Testis (tissue), 3 donors: Measurements from ENCODE around the gene STXBP6. TPM values are rescaled to one million over a fixed set of nuclear protein-coding genes. Genes with fewer than 3 reads are reported as not detected.

ENCODE experiments used
- DNase-seq: peaks from one replicate; pipeline ENCODE4 v3.0.0-alpha.2; 2019
- H3K27ac ChIP-seq, 2 donors: fragments of 200-600 bp; sonication (generic); one replicate each; pipeline ENCODE4 v1.5.1; 2019
- H3K27me3 ChIP-seq: fragments of 200-600 bp; sonication (generic); one replicate; pipeline ENCODE4 v1.5.1; 2019
- H3K36me3 ChIP-seq: fragments of 200-600 bp; sonication (generic); one replicate; pipeline ENCODE4 v1.5.1; 2017; ENCODE audit warnings: low read depth; ENCODE audit errors: missing control alignments
- H3K4me1 ChIP-seq: fragments of 200-600 bp; sonication (generic); one replicate; pipeline ENCODE4 v1.5.1; 2019
- H3K4me3 ChIP-seq, 2 donors: fragments of 200-600 bp; sonication (generic); one replicate each; pipeline ENCODE4 v1.5.1; 2017 to 2019
- H3K9me3 ChIP-seq: fragments of 200-600 bp; sonication (generic); one replicate; pipeline ENCODE4 v1.5.1; 2017
- CTCF ChIP-seq, 3 experiments: fragments of 450-650 bp in 2 of 3; fragments of 200-600 bp in 1 of 3; sonication (generic) in 1 of 3; IDR thresholded peaks; one replicate each; pipeline ENCODE4 v1.5.1; 2016 to 2019; ENCODE audit warnings: antibody characterized with exemption in 3 of 3, mild to moderate bottlenecking in 2 of 3, moderate library complexity in 1 of 3
- POLR2A ChIP-seq: fragments of 450-650 bp; IDR thresholded peaks from one replicate; pipeline ENCODE4 v1.6.1; 2017; ENCODE audit warnings: antibody characterized with exemption, mild to moderate bottlenecking, moderate library complexity
- WGBS, 2 donors: methylation state at CpG; one replicate each; pipeline ENCODE4 v1.1.5; 2018; 5-methylcytosine and 5-hydroxymethylcytosine counted together
- intact Hi-C: fragments of 100-400 bp; cut with DNase I; formaldehyde crosslinking; loops from one replicate; pipeline ENCODE4 v1.15.1; 2023; ENCODE audit warnings: low total_unique reads
- polyA plus RNA-seq: library from polyadenylated mRNA; stranded (reverse); fragments of 350-450 nt; fragmentation: Illumina TruSeq; extraction: RNeasy Lipid Tissue Mini Kit (QIAGEN cat#74804); gene quantifications from one replicate; pipeline ENCODE4 v1.2.3, GENCODE V29; 2014; ENCODE audit warnings: low read depth, low replicate concordance; ENCODE audit not compliant: insufficient read depth
- total RNA-seq, 2 donors: library from RNA; depleted of rRNA; stranded (reverse); fragments of >200 nt; gene quantifications; one replicate each; pipeline ENCODE4 v1.2.3, GENCODE V29; 2016

Gene STXBP6
- total and polyA plus RNA-seq, 3 donors from 2014 or later = 4.7 to 11.3 (median 8.6) TPM

GRCh38 chr14:24915403-24915921 is 134.5 kb downstream of the STXBP6 start:
- Histone ChIP-seq H3K4me1 (no peaks in the 10 kb centered on the region), H3K4me3 (no peak overlapping the region), H3K36me3 (no peaks in the 10 kb centered on the region), H3K27me3 (no peaks in the 10 kb centered on the region), H3K9me3 (no peaks in the 10 kb centered on the region), H3K27ac (no peak overlapping the region)
- intact Hi-C loops = no loop called here
- no peak for DNase-seq
- 83 to 93% methylated on average over 1 of the region's 1 CpG for WGBS, 2 donors
- TF ChIP-seq CTCF (IDR thresholded peaks at IDR 0.05) (no peak), POLR2A (no peak)

GRCh38 chr14:24913746-24914145 is 136.2 kb downstream of the STXBP6 start:
- 68 to 81% methylated on average over 1 of the region's 1 CpG for WGBS, 2 donors
- no peak for DNase-seq
- Histone ChIP-seq H3K9me3 (no peaks in the 10 kb centered on the region), H3K27me3 (no peaks in the 10 kb centered on the region), H3K27ac (no peak overlapping the region), H3K4me3 (no peak overlapping the region), H3K36me3 (no peaks in the 10 kb centered on the region), H3K4me1 (no peaks in the 10 kb centered on the region)
- intact Hi-C loops = no loop called here
- no peak for TF ChIP-seq POLR2A
- no peak for TF ChIP-seq CTCF (IDR thresholded peaks at IDR 0.05)

- no peak for TF ChIP-seq POLR2A
- TF ChIP-seq CTCF (IDR thresholded peaks at IDR 0.05) = no peak
- H3K4me1 ChIP-seq = no peaks in the 10 kb centered on the region
- intact Hi-C loops = no loop called here
- no peaks in the 10 kb centered on the region for H3K27me3 ChIP-seq
- DNase-seq = no peak
- 81 to 83% methylated on average over 1 of the region's 1 CpG for WGBS, 2 donors
- H3K4me3 ChIP-seq = no peak overlapping the region
- no peaks in the 10 kb centered on the region for H3K9me3 ChIP-seq
- no peaks in the 10 kb centered on the region for H3K36me3 ChIP-seq
- no peak overlapping the region for H3K27ac ChIP-seq
Observed at GRCh38 chr14:24913021-24913420, 136.9 kb downstream of the STXBP6 start.

- Histone ChIP-seq H3K27me3 (no peaks in the 10 kb centered on the region), H3K9me3 (no peaks in the 10 kb centered on the region), H3K36me3 (no peaks in the 10 kb centered on the region), H3K27ac (no peak overlapping the region), H3K4me1 (no peaks in the 10 kb centered on the region), H3K4me3 (no peak overlapping the region)
- 52 to 54% methylated on average over 5 of the region's 5 CpGs for WGBS, 2 donors
- peak; percentile 18 for DNase-seq
- TF ChIP-seq CTCF (IDR thresholded peaks at IDR 0.05) (no peak), POLR2A (no peak)
- intact Hi-C loops = no loop called here
Observed at GRCh38 chr14:24911324-24912109, 138.4 kb downstream of the STXBP6 start.
